Astrocyte (in vitro differentiated cells and primary cell): Measurements from ENCODE around the gene CERK.

Experiments
- CTCF ChIP-seq: IDR thresholded peaks from 2 replicates; pipeline ENCODE4 v1.5.1; 2011; ENCODE audit warnings: low read depth, mild to moderate bottlenecking, inconsistent platforms, low read length, moderate library complexity; ENCODE audit not compliant: insufficient read depth
- EZH2 ChIP-seq: IDR thresholded peaks from 2 replicates; pipeline ENCODE4 v1.6.1; 2012; ENCODE audit warnings: mild to moderate bottlenecking, low read length, inconsistent platforms; ENCODE audit not compliant: insufficient read depth

DNA sequence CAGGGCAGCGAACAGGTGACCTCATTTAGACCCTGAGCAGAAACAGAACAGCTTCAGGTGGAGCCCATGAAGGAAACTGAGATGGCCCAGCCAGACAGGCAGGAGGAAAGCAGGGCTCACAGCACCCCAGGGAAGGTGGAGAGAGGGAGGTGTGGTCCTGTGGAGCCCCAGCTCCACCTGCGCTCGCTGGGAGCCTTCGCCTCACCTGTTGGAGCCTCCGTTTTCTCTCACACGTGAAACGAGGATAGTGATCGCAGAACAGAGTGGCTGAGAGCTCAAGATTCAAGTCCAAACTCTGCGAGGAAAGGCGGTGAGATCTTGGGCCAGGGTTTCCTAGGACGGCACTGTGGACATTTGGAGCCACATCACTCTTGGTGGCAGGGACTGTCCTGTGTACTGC, 8.6 kb upstream of the CERK start:
- TF ChIP-seq CTCF (no peak), EZH2 (no peak)
